AG04449 (cell line): ENCODE results near the gene GTPBP6.
"Not testable (repeated sequence)": the region's sequence is repeated elsewhere in the genome, so short reads cannot be mapped to it uniquely, and the experiment has no call there.

Experiments used
- CTCF ChIA-PET: fragments of 350-600 bp; formaldehyde crosslinking; extraction: SDS; loops from one replicate; lab custom pipeline; 2021; ENCODE audit warnings: antibody characterized with exemption; lab: Yijun Ruan, JAX
- POLR2A ChIA-PET: fragments of 400-600, 350-600 bp; formaldehyde crosslinking; extraction: SDS; loops from one replicate; lab custom pipeline; 2020; ENCODE audit warnings: antibody characterized with exemption, inconsistent platforms; lab: Yijun Ruan, JAX
- DNase-seq: peaks from one replicate; pipeline ENCODE4 v3.0.0-alpha.2; 2010; ENCODE audit warnings: low read depth, low spot score
- H3K4me3 ChIP-seq: 2 replicates; pipeline ENCODE4 v1.5.1; 2011; ENCODE audit warnings: low read depth, mild to moderate bottlenecking, control low read depth, low read length
- CTCF ChIP-seq: IDR thresholded peaks from one replicate; pipeline ENCODE4 v1.5.1; 2011; ENCODE audit warnings: mild to moderate bottlenecking, moderate library complexity, low read length, control low read depth, inconsistent platforms; ENCODE audit not compliant: insufficient read depth; ENCODE audit errors: missing control alignments

The GTPBP6 gene

DNA sequence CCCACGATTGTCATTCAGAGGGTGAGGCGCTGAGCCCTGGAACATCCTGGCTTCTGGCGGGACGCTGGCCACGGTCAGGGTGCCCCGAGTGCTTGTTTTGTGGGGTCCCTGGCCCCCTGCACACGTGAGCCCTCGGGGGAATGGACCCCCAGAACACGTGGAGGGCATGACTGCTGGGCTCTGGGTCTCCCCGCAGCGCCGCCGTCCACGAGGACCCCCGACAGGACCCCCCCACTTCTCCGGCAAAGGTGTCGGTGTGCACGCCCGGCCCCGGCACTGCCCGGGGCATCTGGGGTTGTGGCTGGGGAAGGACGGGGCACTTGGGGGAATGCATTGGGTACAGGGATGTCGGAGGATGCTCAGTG lies 13.9 kb upstream of the GTPBP6 start:
- DNase-seq, result no peak
- POLR2A ChIA-PET, result no interaction called here
- no peak for TF ChIP-seq CTCF
- CTCF ChIA-PET, result no interaction called here
- no peak overlapping the region for H3K4me3 ChIP-seq

DNA sequence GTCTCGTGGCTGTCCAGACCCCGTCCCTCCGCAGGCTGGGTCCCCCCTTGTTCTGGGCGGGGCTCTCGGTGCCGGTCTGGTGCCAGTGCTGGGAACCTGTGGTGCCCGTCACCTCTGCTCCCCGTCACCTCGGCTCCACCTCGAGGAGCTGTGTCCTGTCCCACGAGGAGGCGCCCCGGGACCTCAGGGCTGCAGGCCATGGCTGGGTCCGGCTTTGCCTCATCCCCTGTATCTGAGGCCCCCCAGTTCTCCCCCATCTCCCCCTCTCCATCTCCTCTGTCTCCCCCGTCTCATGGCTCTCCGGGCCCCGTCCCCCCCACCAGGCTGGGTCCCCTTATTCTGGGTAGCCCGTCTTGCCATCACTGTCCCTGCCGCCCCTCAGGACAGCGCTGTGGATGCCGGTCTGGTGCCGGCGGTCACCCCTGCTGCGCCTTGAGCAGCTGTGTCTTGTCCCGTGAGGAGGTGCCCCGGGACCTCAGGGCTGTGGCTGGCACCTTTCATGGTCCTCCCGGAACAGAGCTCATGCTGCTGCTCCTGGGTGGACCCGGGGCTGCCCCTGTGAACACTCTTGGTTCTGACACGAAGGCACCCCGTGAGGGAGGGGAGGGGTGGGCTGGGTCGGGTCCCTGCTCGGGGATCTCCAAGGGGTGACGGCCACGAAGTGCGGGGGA lies 13.4 kb upstream of the GTPBP6 start:
- H3K4me3 ChIP-seq, result no peak overlapping the region; the same call in 1 of the 2 replicates
- ChIA-PET CTCF (no interaction called here), POLR2A (no interaction called here)
- no peak for DNase-seq
- no peak for TF ChIP-seq CTCF

DNA sequence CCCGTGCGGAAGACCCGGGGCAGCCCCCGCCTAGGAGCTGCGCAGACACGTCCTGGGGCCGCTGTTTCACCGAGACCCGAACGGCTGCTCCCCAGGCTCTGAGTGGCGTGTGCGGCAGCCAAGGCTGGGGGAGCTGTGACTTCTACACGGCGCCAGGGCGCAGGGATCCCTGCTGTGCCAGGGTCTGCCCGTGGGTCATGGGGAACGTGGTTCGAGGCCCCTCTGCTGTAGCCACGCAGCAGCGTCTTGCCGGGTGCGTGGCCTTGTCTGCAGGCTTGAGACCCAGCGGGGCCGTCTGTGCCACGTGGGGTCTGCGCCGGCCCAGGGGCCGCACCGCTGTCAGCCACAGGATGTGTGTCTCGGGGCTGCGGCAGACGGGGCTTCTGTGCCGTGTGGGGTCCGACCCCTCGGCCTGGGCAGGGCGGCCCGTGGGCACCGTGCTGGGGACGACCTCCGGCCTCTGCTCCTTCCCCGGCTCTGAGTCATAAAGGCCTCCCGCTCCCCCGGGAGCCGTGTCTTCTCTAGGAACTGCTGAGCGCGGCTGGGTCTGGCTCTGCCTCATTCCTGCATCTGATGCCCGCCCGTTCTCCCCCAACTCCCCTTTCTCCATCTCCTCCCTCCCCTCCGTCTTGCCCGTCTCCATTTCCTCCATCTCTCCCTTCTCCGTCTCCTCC lies 12.7 kb upstream of the GTPBP6 start:
- TF ChIP-seq CTCF, result no peak
- ChIA-PET CTCF (no interaction called here), POLR2A (no interaction called here)
- no peak for DNase-seq
- H3K4me3 ChIP-seq, result peak overlapping the region; percentile 8; the same call in 1 of the 2 replicates

- POLR2A ChIA-PET, result no interaction called here
- TF ChIP-seq CTCF, result no peak
- H3K4me3 ChIP-seq, result no peak overlapping the region
- CTCF ChIA-PET, result no interaction called here
- no peak for DNase-seq
These were observed 12.1 kb upstream of the GTPBP6 start for GRCh38 chrX:330726-331150.

GRCh38 chrX:330141-330725 lies 11.6 kb upstream of the GTPBP6 start:
- H3K4me3 ChIP-seq, POLR2A ChIA-PET, CTCF ChIA-PET, DNase-seq: not testable (repeated sequence)

GRCh38 chrX:329291-329910 lies 10.8 kb upstream of the GTPBP6 start:
- no peak overlapping the region for H3K4me3 ChIP-seq
- DNase-seq, result no peak
- ChIA-PET POLR2A (no interaction called here), CTCF (no interaction called here)
- TF ChIP-seq CTCF, result no peak
